ENCODE results near the gene HSD11B2.

- no peak for TF ChIP-seq POLR2A (IDR thresholded peaks at IDR 0.05; ENCODE audit: low read depth, low read length)
- no peak for TF ChIP-seq POLR2AphosphoS5 (IDR thresholded peaks at IDR 0.05; ENCODE audit: low read depth, low read length)
- TF ChIP-seq POU2F2 (IDR thresholded peaks at IDR 0.05; ENCODE audit: low read depth, low read length): no peak
Observed at GRCh38 chr16:67423015-67423414, 7.9 kb upstream of the HSD11B2 start.
